Eye (tissue), 1 donor: ENCODE measurements around the gene ARPC5.
A peak's percentile ranks its signal among the peaks of the same experiment; 100 is the strongest.
"Not testable (repeated sequence)": the region's sequence is repeated elsewhere in the genome, so short reads cannot be mapped to it uniquely, and the experiment has no call there.

Source experiments
- DNase-seq: peaks from one replicate; pipeline ENCODE4 v3.0.0-alpha.2; 2015

Gene ARPC5

GRCh38 chr1:183645531-183645930, 9.9 kb upstream of the ARPC5 start:
- DNase-seq: no peak

GRCh38 chr1:183642166-183642565, 6.6 kb upstream of the ARPC5 start:
- DNase-seq: no peak

GRCh38 chr1:183640193-183640592, 4.6 kb upstream of the ARPC5 start:
- DNase-seq: no peak

- DNase-seq: no peak
These were observed 3.2 kb upstream of the ARPC5 start for GRCh38 chr1:183638649-183639387.

GRCh38 chr1:183636783-183637182, 1.2 kb upstream of the ARPC5 start:
- no peak for DNase-seq

GRCh38 chr1:183636334-183636682, 725 bp upstream of the ARPC5 start:
- DNase-seq: no peak

GRCh38 chr1:183635099-183635605, 431 bp downstream of the ARPC5 start:
- no peak for DNase-seq

- no peak for DNase-seq
These were observed 1.0 kb downstream of the ARPC5 start for GRCh38 chr1:183634429-183635065.

GRCh38 chr1:183633676-183634343, 1.8 kb downstream of the ARPC5 start:
- peak; percentile 75 for DNase-seq

- DNase-seq: no peak
These were observed 2.6 kb downstream of the ARPC5 start for GRCh38 chr1:183632964-183633363.

GRCh38 chr1:183632114-183632513, 3.5 kb downstream of the ARPC5 start:
- DNase-seq: no peak

GRCh38 chr1:183630748-183631147, 4.8 kb downstream of the ARPC5 start:
- DNase-seq: no peak

GRCh38 chr1:183628537-183628936, 7.0 kb downstream of the ARPC5 start:
- DNase-seq: no peak

GRCh38 chr1:183626236-183626635, 9.3 kb downstream of the ARPC5 start:
- not testable (repeated sequence) for DNase-seq

GRCh38 chr1:183622884-183623785, 12.4 kb downstream of the ARPC5 start:
- DNase-seq: peak; percentile 83

- no peak for DNase-seq
These were observed 13.6 kb downstream of the ARPC5 start for GRCh38 chr1:183622013-183622412.

GRCh38 chr1:183620311-183620710, 15.3 kb downstream of the ARPC5 start:
- no peak for DNase-seq

- no peak for DNase-seq
These were observed 15.8 kb downstream of the ARPC5 start for GRCh38 chr1:183619781-183620180.

GRCh38 chr1:183618202-183618601, 17.4 kb downstream of the ARPC5 start:
- not testable (repeated sequence) for DNase-seq

GRCh38 chr1:183612975-183613374, 22.6 kb downstream of the ARPC5 start:
- not testable (repeated sequence) for DNase-seq

GRCh38 chr1:183612407-183612806, 23.2 kb downstream of the ARPC5 start:
- no peak for DNase-seq

- DNase-seq: no peak
These were observed 24.6 kb downstream of the ARPC5 start for GRCh38 chr1:183611021-183611420.
